HG03558 (cell line): ENCODE measurements around the gene NISCH.

Experiments used
- ATAC-seq: cut with Tn5 transposase; IDR thresholded peaks from one replicate; pipeline ENCODE4 v1.9.1; 2021; ENCODE audit warnings: moderate number of reproducible peaks; ENCODE audit not compliant: unreplicated experiment; ENCODE audit errors: extremely low read depth

Gene NISCH

DNA sequence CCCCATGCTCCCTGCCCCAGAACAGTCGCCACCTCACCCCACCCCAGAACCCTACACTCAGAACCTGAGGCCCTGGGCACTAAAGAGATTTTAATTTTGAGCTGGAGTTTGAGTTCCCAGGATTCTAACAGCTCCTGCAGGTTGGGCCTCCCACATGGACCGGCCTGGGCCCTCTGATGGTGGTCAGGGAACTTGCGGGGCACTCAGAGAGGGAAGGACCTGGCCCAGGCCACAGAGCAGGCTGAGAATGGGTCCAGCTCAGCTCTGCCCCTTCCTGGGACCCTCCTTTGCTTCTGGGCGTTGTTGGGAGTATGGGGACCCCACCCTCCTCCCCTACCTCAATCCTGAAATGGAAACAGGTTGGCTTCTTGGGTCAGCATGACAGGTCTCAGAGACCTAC, 9.4 kb upstream of the NISCH start:
- no peak for ATAC-seq

DNA sequence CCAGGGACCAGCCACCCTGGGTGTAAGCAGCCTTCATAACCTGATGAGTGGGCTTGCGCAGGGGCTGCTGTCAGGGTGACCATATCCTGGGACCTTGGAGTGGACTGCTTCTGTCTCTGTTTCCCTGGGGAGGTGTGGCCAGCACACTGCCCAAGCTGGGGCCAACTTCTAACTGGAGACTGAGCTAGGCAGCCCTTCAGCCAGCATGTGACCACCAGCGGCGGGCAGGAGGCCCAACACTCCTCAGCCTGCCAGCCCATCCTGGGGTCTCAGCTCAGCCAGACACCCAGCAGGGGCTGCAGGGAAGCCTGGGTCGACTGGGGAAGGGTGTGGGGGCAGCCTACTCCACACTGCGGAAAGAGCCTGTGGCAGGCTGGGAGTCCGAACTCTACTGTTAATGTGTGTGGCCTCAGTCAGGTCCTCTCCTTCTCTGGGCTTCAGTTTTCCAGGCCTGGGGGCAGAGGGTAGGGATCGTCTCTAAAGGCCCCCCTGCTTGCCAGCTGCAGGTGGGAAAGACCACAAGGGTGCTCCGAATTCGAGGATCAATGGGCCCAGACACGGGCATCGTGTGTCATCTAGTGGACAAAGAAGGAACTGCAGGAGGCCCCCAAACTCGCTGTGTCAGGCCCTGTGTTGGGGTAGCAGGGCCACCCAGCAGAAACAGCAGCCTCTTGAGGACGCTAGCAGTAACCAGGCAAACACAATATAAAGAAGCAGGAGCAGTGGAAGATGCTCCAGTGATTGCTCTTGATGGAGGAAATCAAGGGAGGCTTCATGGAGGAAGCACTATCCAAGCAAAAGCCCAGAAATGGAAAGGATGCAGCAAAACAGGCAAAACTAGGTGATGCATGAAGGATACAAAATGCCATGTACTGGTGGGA, 8.5 kb upstream of the NISCH start:
- ATAC-seq = no peak

DNA sequence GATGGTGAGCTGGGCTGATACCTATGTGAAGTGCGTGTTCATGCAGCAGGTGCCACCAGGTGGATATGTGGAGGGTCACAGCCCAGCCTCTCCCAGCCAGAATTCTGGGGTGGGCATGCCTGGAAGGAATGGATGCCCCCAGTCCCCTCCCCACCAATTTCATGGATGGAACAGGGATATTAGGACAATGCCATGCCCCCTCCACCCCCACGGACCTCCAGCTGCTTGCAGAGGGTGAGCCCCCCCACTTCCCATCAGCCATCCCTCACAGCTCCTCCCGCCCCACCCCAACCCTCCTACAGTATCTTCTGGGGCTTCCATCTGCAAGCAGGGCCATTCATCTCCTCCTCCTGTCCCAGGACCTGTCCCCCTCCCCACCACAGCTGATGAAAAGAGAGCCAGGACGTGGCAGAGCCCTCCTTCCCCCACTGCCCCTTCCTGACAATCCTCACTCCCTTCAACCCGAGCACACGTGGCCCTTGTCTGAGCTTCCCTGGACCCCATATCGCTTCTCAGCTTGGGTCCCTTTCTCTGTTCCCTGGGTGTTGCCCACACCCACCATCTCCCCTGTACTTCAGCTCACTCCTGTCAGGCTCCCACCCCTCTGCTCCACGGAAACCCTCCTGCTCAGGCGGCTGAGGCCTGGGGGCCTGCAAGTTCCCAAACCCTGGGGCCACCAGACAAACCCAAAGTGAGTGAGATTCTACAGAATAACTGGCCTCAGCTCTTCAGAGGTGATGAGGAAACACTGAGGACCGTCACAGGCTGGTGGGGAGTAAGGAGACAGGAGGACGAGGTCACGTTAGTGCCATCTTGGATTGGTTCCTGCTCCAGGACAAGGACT, 7.7 kb upstream of the NISCH start:
- no peak for ATAC-seq

DNA sequence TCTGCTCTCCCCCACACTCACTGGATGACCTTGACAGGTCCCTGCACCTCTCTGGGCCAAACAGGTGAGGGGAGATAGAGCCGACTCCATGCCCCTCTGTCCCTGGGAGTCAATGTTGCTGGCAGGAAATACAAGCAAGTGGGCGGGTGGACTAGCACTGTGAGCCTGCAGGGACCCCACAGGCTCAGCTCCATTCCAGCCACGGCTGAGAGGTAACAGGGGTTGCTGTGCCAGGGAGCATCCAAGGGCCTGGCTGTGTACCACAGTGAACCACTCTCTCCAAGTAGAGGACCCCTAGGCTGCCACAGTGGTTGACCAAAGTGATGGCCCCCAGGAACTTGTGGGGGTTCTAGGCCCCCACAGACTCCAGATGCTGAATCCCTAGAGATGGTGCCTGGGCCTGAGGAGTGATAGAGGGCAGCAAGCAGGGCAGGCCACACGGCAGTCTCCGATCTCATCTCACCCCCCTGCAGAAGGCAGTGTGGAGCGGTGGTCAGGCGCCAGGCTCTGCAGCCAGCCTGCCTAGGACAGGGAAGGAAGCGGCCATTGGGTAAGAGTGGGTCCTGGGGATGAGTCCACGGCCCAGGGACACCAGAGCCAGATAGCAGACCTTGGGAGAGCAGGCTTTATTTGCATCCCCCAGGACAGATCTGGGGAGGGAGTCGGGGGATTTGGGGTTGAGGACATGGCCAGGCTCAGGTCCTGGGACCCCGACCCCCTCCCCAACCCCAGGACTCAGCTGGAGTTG, 4.7 kb upstream of the NISCH start:
- no peak for ATAC-seq

DNA sequence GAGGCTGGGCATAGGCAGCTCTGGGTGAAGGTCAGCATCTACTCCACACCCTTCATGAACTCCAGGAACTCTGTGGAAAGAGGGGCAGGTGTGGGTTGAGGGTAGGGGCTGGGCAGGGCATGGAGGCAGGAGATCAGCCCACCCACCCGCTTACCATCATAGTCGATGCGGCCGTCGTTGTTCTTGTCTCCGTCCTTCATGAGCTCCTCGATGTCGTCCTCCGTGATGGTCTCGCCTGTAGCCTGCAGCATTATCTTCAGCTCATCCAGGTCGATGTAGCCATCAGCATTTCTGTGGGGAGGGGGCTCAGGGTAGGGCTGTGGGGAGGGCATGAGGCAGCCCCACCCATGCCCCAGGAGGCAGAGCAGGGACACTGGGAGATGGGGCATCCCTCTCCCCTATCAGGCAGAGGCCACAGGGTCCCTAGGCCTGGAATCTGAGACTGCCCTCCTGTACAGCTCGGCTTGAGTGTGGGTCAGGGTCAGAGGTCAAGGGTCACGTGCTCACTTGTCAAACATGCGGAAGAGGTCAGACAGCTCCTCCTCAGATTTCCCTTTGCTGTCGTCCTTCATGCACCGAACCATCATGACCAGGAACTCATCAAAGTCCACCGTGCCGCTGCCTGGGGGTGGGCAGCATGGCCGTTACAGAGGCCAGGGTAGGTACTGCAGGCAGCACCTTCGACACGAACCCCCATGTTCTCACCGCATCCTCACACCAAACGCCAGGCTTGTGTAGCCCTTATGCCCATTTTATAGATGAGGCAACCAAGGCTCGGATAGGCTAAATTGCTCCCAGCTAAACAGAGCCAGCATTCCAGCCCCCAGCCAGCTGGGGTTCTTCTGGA, 3.9 kb upstream of the NISCH start:
- no peak for ATAC-seq

DNA sequence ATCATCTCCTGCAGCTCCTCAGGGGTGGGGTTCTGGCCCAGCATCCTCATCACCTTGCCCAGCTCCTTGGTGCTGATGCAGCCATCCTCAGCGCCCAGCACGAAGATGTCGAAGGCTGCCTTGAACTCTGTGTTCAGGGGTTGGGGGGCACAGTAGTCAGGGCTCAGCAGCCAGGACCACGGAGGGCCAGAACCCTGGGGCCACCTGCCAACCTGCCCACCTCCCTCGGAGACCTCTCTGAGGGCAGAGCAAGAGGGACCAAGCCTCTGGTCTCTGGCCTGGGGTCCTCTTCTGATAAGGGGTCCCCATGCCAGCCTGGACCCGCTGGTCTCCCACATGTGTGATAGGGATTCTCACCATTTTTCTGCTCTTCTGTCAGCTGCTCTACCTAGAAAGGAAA, 3.3 kb upstream of the NISCH start:
- ATAC-seq = no peak

DNA sequence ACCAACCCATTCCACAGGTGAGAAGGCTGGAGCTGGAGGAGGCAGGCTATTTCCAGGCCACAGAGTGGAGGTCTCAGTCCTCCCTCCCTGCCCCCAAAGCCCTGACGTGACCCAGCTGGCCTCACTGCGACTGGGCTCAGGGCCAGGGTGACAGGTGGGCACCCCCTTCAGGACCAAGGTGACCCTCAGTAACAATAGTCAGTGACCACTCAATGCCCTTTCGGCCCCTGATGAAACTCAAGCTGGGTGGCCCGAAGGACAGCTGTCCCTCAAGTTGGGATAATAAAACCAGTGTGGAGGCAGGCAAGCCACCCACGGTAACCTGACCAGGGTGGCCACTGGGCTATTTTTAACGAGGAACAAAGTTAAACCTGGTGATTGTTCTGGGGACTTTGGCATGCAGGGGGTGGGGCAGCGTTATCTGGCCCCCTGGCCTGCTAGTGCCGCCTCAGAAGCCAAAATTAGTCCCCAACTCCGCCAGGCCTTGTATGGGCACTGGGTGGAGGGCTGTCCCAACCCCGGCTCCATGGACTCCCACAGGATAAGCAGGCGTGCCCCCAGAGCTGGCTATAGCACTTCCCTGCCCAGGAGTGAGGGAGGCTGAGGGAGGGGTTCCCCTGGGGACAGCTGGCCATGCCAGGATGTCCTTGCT, 2.7 kb upstream of the NISCH start:
- ATAC-seq = no peak

GRCh38 chr3:52453496-52454249, 1.7 kb upstream of the NISCH start, which contains the start of gene TNNC1:
TNNC1 (minus strand) TSS chr3:52454041; CDS start chr3:52454015, 26 bp downstream.
- no peak for ATAC-seq

DNA sequence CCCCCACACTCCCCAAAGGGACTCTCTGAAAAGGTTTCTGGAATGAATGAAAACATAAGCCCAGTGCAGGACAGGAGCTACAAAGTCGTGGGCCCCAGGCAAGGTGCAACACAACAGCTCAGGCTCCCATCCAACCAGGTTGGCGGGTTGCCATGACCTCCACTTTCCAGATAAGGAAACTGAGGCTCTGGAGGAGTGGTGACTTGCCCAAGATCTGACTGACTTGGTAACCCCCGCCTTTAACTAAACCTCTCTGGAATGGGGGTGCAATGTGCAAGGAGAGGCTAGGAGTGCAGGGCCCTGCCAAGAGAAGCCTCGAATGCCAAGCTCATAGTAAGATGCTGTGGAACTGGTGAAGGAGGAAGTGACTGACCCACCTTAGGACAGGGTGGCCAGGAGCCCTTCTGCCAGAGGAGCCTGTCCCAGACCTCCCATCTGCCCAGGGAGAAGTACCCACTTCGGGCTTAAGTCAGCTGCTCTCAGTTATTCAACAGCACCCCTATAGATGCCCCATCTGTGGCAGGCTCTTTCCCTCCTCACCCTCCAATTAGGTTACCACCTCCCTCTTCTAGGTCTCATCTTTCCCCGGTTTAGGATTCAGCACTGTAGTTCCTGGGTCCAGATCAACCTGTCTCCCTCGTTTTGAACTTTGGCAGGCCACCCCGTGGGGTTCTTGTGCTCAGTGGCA, 1.0 kb upstream of the NISCH start:
- no peak for ATAC-seq

DNA sequence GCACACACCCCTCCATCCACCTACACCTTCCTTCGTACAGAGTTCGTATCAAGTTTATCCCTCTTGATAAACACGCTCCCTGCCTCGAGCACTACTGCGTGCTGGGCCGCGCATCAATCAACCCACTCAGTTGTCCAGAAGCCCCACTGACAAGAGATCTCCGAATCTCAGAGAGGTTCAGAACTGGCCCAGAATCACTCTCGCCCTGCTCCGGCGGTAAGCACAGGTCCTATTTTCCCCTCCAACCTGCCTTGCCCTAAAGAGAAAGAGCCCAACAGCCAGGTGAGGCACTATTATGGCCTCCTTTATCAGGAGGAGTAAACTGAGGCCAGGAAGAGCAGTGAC, 494 bp upstream of the NISCH start:
- no peak for ATAC-seq

- ATAC-seq = no peak
These were observed 880 bp downstream of the NISCH start for GRCh38 chr3:52456169-52456799.

- ATAC-seq = no peak
These were observed 1.4 kb downstream of the NISCH start for GRCh38 chr3:52456800-52457183.

DNA sequence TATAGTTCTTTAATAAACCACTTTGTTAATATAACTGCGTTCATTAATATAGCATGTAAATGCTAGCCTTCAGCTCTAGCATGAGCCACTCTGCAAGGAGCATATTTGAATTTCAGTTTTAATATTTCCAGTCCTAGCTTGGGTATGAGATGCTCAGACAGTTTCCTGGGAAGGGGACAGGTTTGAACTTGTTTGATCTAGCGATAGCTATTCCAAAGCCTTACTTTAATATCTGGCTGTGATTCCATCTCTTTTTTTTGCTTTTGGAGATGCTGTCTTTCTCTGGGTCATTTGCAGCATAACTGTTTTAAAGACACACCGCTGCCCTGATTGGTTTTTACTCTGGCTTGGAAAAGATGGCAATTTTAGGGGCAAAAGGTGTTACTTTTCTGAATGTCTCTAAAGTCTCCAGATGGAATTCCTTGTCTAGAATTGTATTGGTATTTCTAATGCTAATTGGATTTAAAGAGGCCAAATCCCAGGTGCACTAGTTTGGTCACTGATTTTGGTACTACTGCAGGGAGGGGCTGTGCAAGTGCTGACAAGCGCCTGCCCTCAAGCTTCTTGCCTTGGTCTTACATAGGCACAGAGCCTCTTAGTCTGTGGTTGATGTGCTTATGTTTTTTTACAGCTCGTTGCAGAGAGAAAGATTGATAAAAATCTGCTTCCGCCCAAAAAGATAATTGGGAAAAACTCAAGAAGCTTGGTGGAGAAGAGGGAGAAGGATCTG, 2.8 kb downstream of the NISCH start:
- no peak for ATAC-seq

DNA sequence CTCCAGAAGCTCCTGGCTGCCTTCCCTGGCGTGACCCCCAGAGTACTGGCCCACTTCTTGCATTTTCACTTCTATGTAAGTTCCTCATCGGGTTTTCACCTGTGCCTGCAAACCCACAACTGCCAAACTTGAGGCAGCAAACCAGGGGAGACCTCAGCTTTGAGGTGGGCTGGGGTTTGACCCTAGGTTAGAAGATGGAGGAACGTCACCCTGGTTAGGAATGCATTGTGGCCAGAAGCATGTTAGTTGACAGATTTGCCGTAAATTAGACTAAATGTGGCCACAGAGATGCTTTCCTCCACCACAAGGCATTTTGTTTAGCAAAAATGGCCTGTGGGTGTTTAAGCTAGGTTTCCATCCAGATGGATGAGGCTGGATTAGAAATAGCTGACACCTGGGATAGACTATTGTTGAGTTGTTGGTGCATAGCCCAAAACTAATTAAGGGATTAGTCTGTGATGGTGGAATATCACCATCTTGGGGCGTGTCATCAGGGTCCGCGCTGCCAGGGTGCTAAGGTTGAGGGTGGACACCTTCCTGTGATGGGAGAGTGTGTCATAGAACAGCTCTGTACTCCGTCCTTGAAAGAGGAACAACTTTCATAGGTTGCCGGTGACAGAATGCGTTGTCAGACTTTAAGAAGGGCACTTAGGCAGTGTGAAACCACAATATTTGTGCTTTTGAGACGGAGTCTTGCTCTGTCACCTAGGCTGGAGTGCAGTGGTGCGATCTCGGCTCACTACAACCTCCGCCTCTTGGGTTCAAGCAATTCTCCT, 3.6 kb downstream of the NISCH start:
- ATAC-seq = no peak

GRCh38 chr3:52461874-52462273, 6.5 kb downstream of the NISCH start:
- ATAC-seq = no peak

GRCh38 chr3:52463416-52463815, 8.0 kb downstream of the NISCH start:
- ATAC-seq = no peak
